TTC549 (cell line): ENCODE results near the gene IQCE.
"Not testable (repeated sequence)": the region's sequence is repeated elsewhere in the genome, so short reads cannot be mapped to it uniquely, and the experiment has no call there.

ENCODE experiments used
- FAIRE-seq: peaks from 2 replicates; lab custom pipeline; 2012; peaks lifted over from hg19 to GRCh38; lab: Jason Lieb, UNC

The IQCE gene

GRCh38 chr7:2603044-2603965, 44.5 kb downstream of the IQCE start:
- FAIRE-seq, result no peak

- no peak for FAIRE-seq
Observed at GRCh38 chr7:2604608-2605174, 45.9 kb downstream of the IQCE start.

GRCh38 chr7:2605608-2606538, 47.1 kb downstream of the IQCE start:
- FAIRE-seq, result no peak

- no peak for FAIRE-seq
Observed at GRCh38 chr7:2606539-2606936, 47.8 kb downstream of the IQCE start.

- FAIRE-seq, result no peak
Observed at GRCh38 chr7:2607122-2607922, 48.5 kb downstream of the IQCE start.

- FAIRE-seq, result no peak
Observed at GRCh38 chr7:2607923-2608904, 49.4 kb downstream of the IQCE start.

- FAIRE-seq, result no peak
Observed at GRCh38 chr7:2608921-2609411, 50.2 kb downstream of the IQCE start.

- not testable (repeated sequence) for FAIRE-seq
Observed at GRCh38 chr7:2609646-2610045, 50.9 kb downstream of the IQCE start.

- FAIRE-seq, result no peak
Observed at GRCh38 chr7:2610466-2610865, 51.7 kb downstream of the IQCE start.

- FAIRE-seq, result no peak
Observed at GRCh38 chr7:2610898-2611297, 52.1 kb downstream of the IQCE start.

GRCh38 chr7:2611401-2611800, 52.6 kb downstream of the IQCE start:
- no peak for FAIRE-seq

- FAIRE-seq, result no peak
Observed at GRCh38 chr7:2611922-2612321, 53.1 kb downstream of the IQCE start.

GRCh38 chr7:2612445-2613097, 53.8 kb downstream of the IQCE start:
- no peak for FAIRE-seq

- FAIRE-seq, result no peak
Observed at GRCh38 chr7:2613098-2613930, 54.5 kb downstream of the IQCE start.

- FAIRE-seq, result no peak
Observed at GRCh38 chr7:2613931-2614600, 55.3 kb downstream of the IQCE start.

- FAIRE-seq, result no peak
Observed at GRCh38 chr7:2614631-2615330, 56.0 kb downstream of the IQCE start.
